Activated T-cell treated with anti-CD3 and anti-CD28 coated beads, Interleukin-2, amount 50 U/mL, for 24 hours (primary cell): ENCODE measurements around the gene LMF1.
A peak's percentile ranks its signal among the peaks of the same experiment; 100 is the strongest.
"Not testable (repeated sequence)": the region's sequence is repeated elsewhere in the genome, so short reads cannot be mapped to it uniquely, and the experiment has no call there.

Source experiments
- DNase-seq: peaks from one replicate; pipeline ENCODE4 v3.0.0-alpha.2; 2020
- H3K27ac Mint-ChIP-seq: 2 replicates; pipeline ENCODE4 v1.8.0; 2020; ENCODE audit warnings: mild to moderate bottlenecking, mixed read lengths
- H3K27me3 Mint-ChIP-seq: 2 replicates; pipeline ENCODE4 v1.8.0; 2020; ENCODE audit warnings: mixed read lengths
- H3K36me3 Mint-ChIP-seq: 2 replicates; pipeline ENCODE4 v1.8.0; 2020; ENCODE audit warnings: low read depth, mixed read lengths
- H3K4me1 Mint-ChIP-seq: 2 replicates; pipeline ENCODE4 v1.8.0; 2020; ENCODE audit warnings: low read depth, mixed read lengths
- H3K4me3 Mint-ChIP-seq: 2 replicates; pipeline ENCODE4 v1.8.0; 2020; ENCODE audit warnings: mild to moderate bottlenecking, moderate library complexity, mixed read lengths
- H3K9me3 Mint-ChIP-seq: 2 replicates; pipeline ENCODE4 v1.8.0; 2020; ENCODE audit warnings: mixed read lengths

LMF1 gene

GRCh38 chr16:964356-965035 lies 6.3 kb downstream of the LMF1 start:
- Mint-ChIP-seq H3K27ac (peak overlapping the region; percentile 95), H3K27me3 (no peaks in the 10 kb centered on the region), H3K4me1 (peaks cover 64% of the 10 kb centered on the region), H3K36me3 (peaks cover 46% of the 10 kb centered on the region), H3K4me3 (peak overlapping the region; percentile 74), H3K9me3 (no peaks in the 10 kb centered on the region)
- DNase-seq: peak; percentile 77

GRCh38 chr16:963913-964312 lies 6.9 kb downstream of the LMF1 start:
- H3K36me3 Mint-ChIP-seq: peaks cover 42% of the 10 kb centered on the region
- peak overlapping the region; percentile 95 for H3K27ac Mint-ChIP-seq
- peak overlapping the region; percentile 74 for H3K4me3 Mint-ChIP-seq
- peak; percentile 62 for DNase-seq
- H3K4me1 Mint-ChIP-seq: peaks cover 60% of the 10 kb centered on the region
- no peaks in the 10 kb centered on the region for H3K9me3 Mint-ChIP-seq
- no peaks in the 10 kb centered on the region for H3K27me3 Mint-ChIP-seq

- H3K4me3 Mint-ChIP-seq: peak overlapping the region; percentile 74
- H3K9me3 Mint-ChIP-seq: no peaks in the 10 kb centered on the region
- no peaks in the 10 kb centered on the region for H3K27me3 Mint-ChIP-seq
- DNase-seq: no peak
- peaks cover 53% of the 10 kb centered on the region for H3K4me1 Mint-ChIP-seq
- H3K27ac Mint-ChIP-seq: peak overlapping the region; percentile 95
- peaks cover 35% of the 10 kb centered on the region for H3K36me3 Mint-ChIP-seq
Measured at GRCh38 chr16:962901-963814, 7.6 kb downstream of the LMF1 start.

GRCh38 chr16:962366-962765 lies 8.4 kb downstream of the LMF1 start:
- Mint-ChIP-seq H3K27me3 (no peaks in the 10 kb centered on the region), H3K36me3 (peaks cover 28% of the 10 kb centered on the region), H3K4me3 (no peak overlapping the region), H3K27ac (no peak overlapping the region), H3K9me3 (no peaks in the 10 kb centered on the region), H3K4me1 (peaks cover 52% of the 10 kb centered on the region)
- no peak for DNase-seq

- Mint-ChIP-seq H3K27me3 (no peaks in the 10 kb centered on the region), H3K4me3 (no peak overlapping the region), H3K27ac (peak overlapping the region; percentile 29), H3K36me3 (peaks cover 3% of the 10 kb centered on the region), H3K9me3 (no peaks in the 10 kb centered on the region), H3K4me1 (peaks cover 32% of the 10 kb centered on the region)
- DNase-seq: no peak
Measured at GRCh38 chr16:959232-960040, 11.3 kb downstream of the LMF1 start.

GRCh38 chr16:955766-956165 lies 15.0 kb downstream of the LMF1 start:
- not testable (repeated sequence) for H3K4me3 Mint-ChIP-seq, H3K27me3 Mint-ChIP-seq, DNase-seq, H3K9me3 Mint-ChIP-seq, H3K27ac Mint-ChIP-seq
- Mint-ChIP-seq H3K4me1 (peaks cover 11% of the 10 kb centered on the region), H3K36me3 (peaks cover 18% of the 10 kb centered on the region)

GRCh38 chr16:953818-954217 lies 17.0 kb downstream of the LMF1 start:
- not testable (repeated sequence) for H3K4me3 Mint-ChIP-seq, H3K27ac Mint-ChIP-seq, DNase-seq, H3K9me3 Mint-ChIP-seq, H3K27me3 Mint-ChIP-seq, H3K4me1 Mint-ChIP-seq
- H3K36me3 Mint-ChIP-seq: peaks cover 18% of the 10 kb centered on the region

- no peaks in the 10 kb centered on the region for H3K9me3 Mint-ChIP-seq
- H3K27me3 Mint-ChIP-seq: no peaks in the 10 kb centered on the region
- peaks cover 4% of the 10 kb centered on the region for H3K4me1 Mint-ChIP-seq
- H3K4me3 Mint-ChIP-seq: no peak overlapping the region
- H3K36me3 Mint-ChIP-seq: peaks cover 22% of the 10 kb centered on the region
- no peak overlapping the region for H3K27ac Mint-ChIP-seq
- DNase-seq: no peak
Measured at GRCh38 chr16:952321-952720, 18.5 kb downstream of the LMF1 start.

GRCh38 chr16:951660-952301 lies 19.0 kb downstream of the LMF1 start:
- Mint-ChIP-seq H3K27ac (no peak overlapping the region), H3K4me1 (peaks cover 3% of the 10 kb centered on the region), H3K9me3 (no peaks in the 10 kb centered on the region), H3K4me3 (no peak overlapping the region), H3K36me3 (peaks cover 27% of the 10 kb centered on the region), H3K27me3 (no peaks in the 10 kb centered on the region)
- DNase-seq: no peak

- H3K4me3 Mint-ChIP-seq, H3K9me3 Mint-ChIP-seq, DNase-seq, H3K27ac Mint-ChIP-seq, H3K27me3 Mint-ChIP-seq, H3K4me1 Mint-ChIP-seq: not testable (repeated sequence)
- H3K36me3 Mint-ChIP-seq: peaks cover 35% of the 10 kb centered on the region
Measured at GRCh38 chr16:950733-951573, 19.8 kb downstream of the LMF1 start.

- H3K27me3 Mint-ChIP-seq, H3K4me3 Mint-ChIP-seq, H3K4me1 Mint-ChIP-seq, DNase-seq, H3K27ac Mint-ChIP-seq, H3K9me3 Mint-ChIP-seq: not testable (repeated sequence)
- H3K36me3 Mint-ChIP-seq: peaks cover 49% of the 10 kb centered on the region
Measured at GRCh38 chr16:948767-949166, 22.0 kb downstream of the LMF1 start.

- H3K4me1 Mint-ChIP-seq, H3K4me3 Mint-ChIP-seq, DNase-seq, H3K9me3 Mint-ChIP-seq, H3K27me3 Mint-ChIP-seq, H3K27ac Mint-ChIP-seq: not testable (repeated sequence)
- H3K36me3 Mint-ChIP-seq: peaks cover 52% of the 10 kb centered on the region
Measured at GRCh38 chr16:947922-948303, 22.9 kb downstream of the LMF1 start.

- peaks cover 53% of the 10 kb centered on the region for H3K36me3 Mint-ChIP-seq
- H3K27me3 Mint-ChIP-seq: no peaks in the 10 kb centered on the region
- H3K4me1 Mint-ChIP-seq: no peaks in the 10 kb centered on the region
- H3K9me3 Mint-ChIP-seq: peaks cover 7% of the 10 kb centered on the region
- DNase-seq: no peak
- no peak overlapping the region for H3K4me3 Mint-ChIP-seq
- no peak overlapping the region for H3K27ac Mint-ChIP-seq
Measured at GRCh38 chr16:947255-947921, 23.4 kb downstream of the LMF1 start.
